ENCODE results near the gene SLC22A16. TPM values are rescaled to one million over a fixed set of nuclear protein-coding genes. Genes with fewer than 3 reads are reported as not detected.
A peak's percentile ranks its signal among the peaks of the same experiment; 100 is the strongest.

SLC22A16 gene
- total and polyA plus RNA-seq, 2 experiments from 2014 or later: not detected

GRCh38 chr6:110418594-110418993 lies 57.8 kb downstream of the SLC22A16 start:
- no peak for TF ChIP-seq EZH2phosphoT487 (IDR thresholded peaks at IDR 0.05; ENCODE audit: low read depth, severe bottlenecking, unreplicated experiment)

GRCh38 chr6:110415086-110415916 lies 61.1 kb downstream of the SLC22A16 start, which contains the start of gene DDO:
TSS of gene DDO (minus strand) at chr6:110415575. CDS start at chr6:110413462, 2,113 bp downstream.
- Histone ChIP-seq H3K4me2 (no peak within 1 kb of the TSS), H3K36me3 (replicated peaks; ENCODE audit: insufficient read depth, low read depth) (no peaks in the 10 kb centered on the region), H3K9me3 (ENCODE audit: low read depth) (no peaks in the 10 kb centered on the region), H4K20me1 (ENCODE audit: insufficient read depth, poor library complexity, severe bottlenecking) (no peaks in the 10 kb centered on the region), H3K79me2 (no peaks in the 10 kb centered on the region), H3K9me2 (replicated peaks; ENCODE audit: insufficient read depth) (no peaks in the 10 kb centered on the region), H3K27me3 (no peaks in the 10 kb centered on the region), H3K27ac (no peak within 1 kb of the TSS), H3K4me1 (ENCODE audit: insufficient read depth) (peaks cover 21% of the 10 kb centered on the region), H2AFZ (no peak within 1 kb of the TSS), H3K4me3 (no peak within 1 kb of the TSS)
- TF ChIP-seq EZH2 (IDR thresholded peaks at IDR 0.05; ENCODE audit: borderline replicate concordance): no peak
- no peak for TF ChIP-seq EZH2phosphoT487 (IDR thresholded peaks at IDR 0.05; ENCODE audit: low read depth, severe bottlenecking, unreplicated experiment)
- no peak for TF ChIP-seq CTCF (IDR thresholded peaks at IDR 0.05; ENCODE audit: poor library complexity)
- WGBS (ENCODE audit: low lambda C conversion rate, missing lambda C conversion rate): 88% methylated on average over 12 of the region's 12 CpGs
- no peak for DNase-seq (ENCODE audit: low spot score)

More at GRCh38 chr6:110418594-110418993, 57.8 kb downstream of the SLC22A16 start:
- Histone ChIP-seq H3K27ac (peak overlapping the region; percentile 88), H3K4me3 (no peak overlapping the region), H3K4me1 (ENCODE audit: insufficient read depth) (peaks cover 21% of the 10 kb centered on the region), H3K79me2 (no peaks in the 10 kb centered on the region), H3K9me2 (replicated peaks; ENCODE audit: insufficient read depth) (no peaks in the 10 kb centered on the region), H2AFZ (peak overlapping the region; percentile 46), H3K9me3 (ENCODE audit: low read depth) (no peaks in the 10 kb centered on the region), H4K20me1 (ENCODE audit: insufficient read depth, poor library complexity, severe bottlenecking) (no peaks in the 10 kb centered on the region), H3K27me3 (no peaks in the 10 kb centered on the region), H3K36me3 (replicated peaks; ENCODE audit: insufficient read depth, low read depth) (no peaks in the 10 kb centered on the region), H3K4me2 (peak overlapping the region; percentile 68)
- 87% methylated on average over 3 of the region's 3 CpGs for WGBS (ENCODE audit: low lambda C conversion rate, missing lambda C conversion rate)
- no peak for DNase-seq (ENCODE audit: low spot score)

- H2AFZ ChIP-seq: no peak overlapping the region
- no peaks in the 10 kb centered on the region for H3K9me3 ChIP-seq (ENCODE audit: low read depth)
- no peaks in the 10 kb centered on the region for H3K79me2 ChIP-seq
- DNase-seq (ENCODE audit: low spot score): no peak
- no peaks in the 10 kb centered on the region for H3K36me3 ChIP-seq (replicated peaks; ENCODE audit: insufficient read depth, low read depth)
- H3K27me3 ChIP-seq: no peaks in the 10 kb centered on the region
- no peaks in the 10 kb centered on the region for H3K9me2 ChIP-seq (replicated peaks; ENCODE audit: insufficient read depth)
- H4K20me1 ChIP-seq (ENCODE audit: insufficient read depth, poor library complexity, severe bottlenecking): no peaks in the 10 kb centered on the region
- peaks cover 16% of the 10 kb centered on the region for H3K4me1 ChIP-seq (ENCODE audit: insufficient read depth)
- H3K4me3 ChIP-seq: no peak overlapping the region
- no peak for TF ChIP-seq EZH2 (IDR thresholded peaks at IDR 0.05; ENCODE audit: borderline replicate concordance)
- 85% methylated on average over 4 of the region's 4 CpGs for WGBS (ENCODE audit: low lambda C conversion rate, missing lambda C conversion rate)
- H3K27ac ChIP-seq: no peak overlapping the region
- no peak overlapping the region for H3K4me2 ChIP-seq
These were observed 61.7 kb downstream of the SLC22A16 start for GRCh38 chr6:110414669-110415068.

- Histone ChIP-seq H4K20me1 (ENCODE audit: insufficient read depth, poor library complexity, severe bottlenecking) (no peaks in the 10 kb centered on the region), H3K79me2 (no peaks in the 10 kb centered on the region), H3K4me1 (ENCODE audit: insufficient read depth) (no peaks in the 10 kb centered on the region), H3K36me3 (replicated peaks; ENCODE audit: insufficient read depth, low read depth) (no peaks in the 10 kb centered on the region), H2AFZ (no peak overlapping the region), H3K4me3 (no peak overlapping the region), H3K9me2 (replicated peaks; ENCODE audit: insufficient read depth) (no peaks in the 10 kb centered on the region), H3K27me3 (no peaks in the 10 kb centered on the region), H3K9me3 (ENCODE audit: low read depth) (no peaks in the 10 kb centered on the region), H3K27ac (no peak overlapping the region), H3K4me2 (no peak overlapping the region)
- 94% methylated on average over 8 of the region's 8 CpGs for WGBS (ENCODE audit: low lambda C conversion rate, missing lambda C conversion rate)
- DNase-seq (ENCODE audit: low spot score): no peak
- TF ChIP-seq EZH2 (IDR thresholded peaks at IDR 0.05; ENCODE audit: borderline replicate concordance) (no peak), CTCF (IDR thresholded peaks at IDR 0.05; ENCODE audit: poor library complexity) (no peak), EZH2phosphoT487 (IDR thresholded peaks at IDR 0.05; ENCODE audit: low read depth, severe bottlenecking, unreplicated experiment) (no peak)
These were observed 64.1 kb downstream of the SLC22A16 start for GRCh38 chr6:110412360-110412759.
